ENCODE data around the gene CHST15.

CHST15 gene

DNA sequence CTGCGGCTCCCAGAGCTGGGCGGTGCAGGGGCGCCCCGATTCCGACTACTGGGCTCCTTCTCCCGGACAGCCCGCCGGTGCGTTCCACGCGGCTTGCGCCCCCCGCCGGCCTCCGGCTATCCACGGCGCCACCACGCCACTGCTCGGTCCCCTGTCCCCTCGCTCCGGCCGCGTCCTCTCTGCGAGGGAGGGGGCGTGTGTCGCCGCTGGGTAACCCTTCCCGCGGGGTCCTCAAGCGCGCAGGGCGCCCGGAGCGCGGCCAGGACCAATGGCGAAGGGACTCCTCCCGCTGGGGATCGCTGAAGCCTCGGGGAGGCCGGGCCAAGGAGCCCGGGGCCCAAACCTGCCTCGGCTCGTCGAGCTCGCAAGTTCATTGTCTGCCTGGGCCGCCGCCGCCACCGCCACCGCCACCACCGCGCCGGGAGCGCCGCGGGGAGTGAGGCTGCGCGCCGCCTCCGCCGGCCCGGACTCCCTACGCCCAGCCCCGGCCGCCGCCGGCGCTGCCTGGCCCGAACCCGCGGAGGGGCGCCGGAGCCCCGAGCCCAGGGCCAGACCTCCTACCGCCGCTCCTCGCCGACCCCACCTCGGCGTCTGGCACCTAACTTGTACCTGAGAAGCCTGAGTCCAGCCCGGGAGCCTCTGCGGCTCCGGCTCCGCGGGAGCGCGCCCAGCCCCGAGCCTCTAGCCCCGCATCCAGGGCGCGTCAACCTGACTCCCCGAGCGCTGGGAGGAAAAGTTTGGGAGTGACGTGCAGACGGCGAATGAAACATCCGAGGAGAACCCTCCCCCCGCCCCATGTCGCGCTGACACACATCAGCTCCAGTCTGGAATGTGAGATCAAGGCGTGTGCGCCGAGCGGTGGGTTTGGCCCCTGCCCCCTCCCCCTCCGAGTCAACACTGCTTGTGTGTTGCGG, at the start of gene CHST15:
Gene CHST15 (minus strand): TSS at position 739 of the 914 bp plus-strand sequence. CDS start 47,386 bp downstream, outside the sequence.
- no peak for FAIRE-seq

GRCh38 chr10:124142960-124143359, 49.6 kb upstream of the CHST15 start:
- FAIRE-seq = no peak

- no peak for FAIRE-seq
Observed at GRCh38 chr10:124142006-124142739, 48.8 kb upstream of the CHST15 start.

DNA sequence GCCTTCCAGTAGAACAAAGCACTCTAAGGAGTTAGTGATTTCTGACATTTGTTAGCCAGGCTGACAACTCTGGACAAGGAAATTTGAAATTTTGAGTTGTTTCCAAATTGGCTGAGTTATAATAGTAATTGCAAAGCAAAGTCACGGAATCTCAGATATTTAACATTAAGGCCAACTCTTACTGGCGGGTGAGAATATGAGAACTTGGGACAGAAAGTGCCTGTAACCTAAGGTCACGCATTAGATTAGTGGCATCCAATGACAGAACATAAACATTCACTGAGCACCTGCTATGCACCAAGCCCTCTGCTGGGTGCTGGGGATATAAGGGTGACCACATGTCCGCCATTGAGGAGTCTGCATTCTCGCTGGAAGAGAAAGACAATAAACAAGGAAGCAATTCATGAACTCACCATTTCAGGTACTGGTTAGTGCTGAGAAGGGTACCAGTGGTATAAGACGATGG, 45.5 kb upstream of the CHST15 start:
- FAIRE-seq = no peak

DNA sequence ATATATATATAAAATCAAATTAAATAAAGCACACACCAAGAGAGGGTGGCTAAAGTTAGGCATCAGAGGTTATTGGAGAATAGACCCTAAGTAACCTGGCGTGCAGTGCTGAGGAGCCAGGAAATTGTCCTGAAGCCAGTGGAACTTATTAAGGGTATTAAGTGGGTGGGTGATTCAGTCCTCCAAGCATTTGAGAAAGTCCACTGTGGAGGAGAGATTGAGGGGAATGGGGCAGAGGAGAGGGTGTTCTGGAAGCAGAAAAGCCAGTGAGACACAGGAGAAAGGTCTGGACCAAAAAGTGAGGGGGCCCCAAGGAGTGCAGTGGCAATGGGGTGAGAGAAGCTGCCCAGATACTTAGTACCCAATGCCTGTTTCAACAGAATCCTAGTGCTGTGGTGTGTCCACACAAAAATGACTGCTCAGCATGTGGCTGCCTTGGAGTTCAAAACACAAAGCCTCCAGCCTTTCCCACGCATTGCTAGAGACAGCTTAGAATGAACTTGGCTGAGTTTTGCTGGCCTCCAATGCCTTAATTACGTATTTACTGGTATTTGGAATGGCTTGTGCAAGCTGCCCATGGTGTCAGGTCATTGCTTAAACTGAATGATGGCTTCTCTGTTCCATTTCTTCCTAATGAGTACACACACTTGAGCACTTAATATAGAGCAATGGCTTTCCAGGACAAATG, 44.9 kb upstream of the CHST15 start:
- no peak for FAIRE-seq

DNA sequence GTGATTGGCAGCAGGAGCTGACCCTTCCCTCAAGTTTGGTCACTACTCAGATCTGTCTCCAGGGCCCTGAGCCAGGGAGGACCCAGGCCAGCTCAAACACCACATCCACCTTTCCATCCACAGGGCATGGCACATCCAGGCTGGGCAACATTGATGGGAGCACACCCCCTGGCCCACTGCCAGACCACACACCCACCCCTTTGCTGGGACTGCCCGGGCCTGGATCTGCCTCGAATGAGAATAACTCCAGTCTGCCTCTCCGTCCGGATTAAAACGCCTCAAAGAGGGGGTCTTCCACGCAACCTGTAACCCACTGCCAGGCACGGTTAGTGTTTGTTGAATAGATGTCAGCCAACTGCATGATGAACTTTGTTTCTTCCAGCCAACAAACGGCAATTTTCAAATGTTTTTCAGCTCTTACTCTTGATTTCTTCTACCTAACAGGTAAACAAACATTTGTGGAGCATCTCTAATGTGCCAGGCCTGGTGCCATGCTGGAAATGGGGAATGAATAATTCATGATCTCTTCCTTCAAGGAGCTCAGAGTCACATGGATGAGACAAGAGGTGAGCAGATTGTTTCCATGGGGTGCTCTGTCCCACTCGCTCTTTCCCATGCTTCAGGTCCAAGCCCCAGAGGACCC, 41.0 kb upstream of the CHST15 start:
- no peak for FAIRE-seq

GRCh38 chr10:124132876-124133275, 39.5 kb upstream of the CHST15 start:
- FAIRE-seq = no peak

GRCh38 chr10:124132306-124132705, 38.9 kb upstream of the CHST15 start:
- no peak for FAIRE-seq

GRCh38 chr10:124131172-124131571, 37.8 kb upstream of the CHST15 start:
- FAIRE-seq = no peak

- no peak for FAIRE-seq
Observed at GRCh38 chr10:124130198-124130900, 37.0 kb upstream of the CHST15 start.

GRCh38 chr10:124129471-124129870, 36.1 kb upstream of the CHST15 start:
- FAIRE-seq = no peak

DNA sequence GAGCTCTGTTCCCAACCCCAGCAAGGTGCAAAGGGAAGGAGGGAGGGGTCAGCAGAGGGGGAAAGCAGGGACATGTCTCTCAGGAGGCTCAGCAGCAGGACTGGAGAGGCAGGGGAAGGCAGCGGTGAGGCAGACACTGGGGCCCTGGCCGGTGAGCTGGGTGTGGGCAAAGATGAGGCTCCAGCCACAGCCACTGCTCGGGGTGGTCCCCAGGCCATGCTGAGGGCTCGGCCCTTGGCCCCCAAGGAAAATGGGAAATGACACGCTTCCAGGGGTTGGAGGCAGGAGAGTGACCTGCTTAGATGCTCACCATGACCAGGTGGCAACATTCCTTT, 35.4 kb upstream of the CHST15 start:
- FAIRE-seq = no peak

- FAIRE-seq = no peak
Observed at GRCh38 chr10:124127965-124128810, 34.8 kb upstream of the CHST15 start.

- FAIRE-seq = no peak
Observed at GRCh38 chr10:124127563-124127962, 34.2 kb upstream of the CHST15 start.

GRCh38 chr10:124126983-124127385, 33.6 kb upstream of the CHST15 start:
- FAIRE-seq = no peak

DNA sequence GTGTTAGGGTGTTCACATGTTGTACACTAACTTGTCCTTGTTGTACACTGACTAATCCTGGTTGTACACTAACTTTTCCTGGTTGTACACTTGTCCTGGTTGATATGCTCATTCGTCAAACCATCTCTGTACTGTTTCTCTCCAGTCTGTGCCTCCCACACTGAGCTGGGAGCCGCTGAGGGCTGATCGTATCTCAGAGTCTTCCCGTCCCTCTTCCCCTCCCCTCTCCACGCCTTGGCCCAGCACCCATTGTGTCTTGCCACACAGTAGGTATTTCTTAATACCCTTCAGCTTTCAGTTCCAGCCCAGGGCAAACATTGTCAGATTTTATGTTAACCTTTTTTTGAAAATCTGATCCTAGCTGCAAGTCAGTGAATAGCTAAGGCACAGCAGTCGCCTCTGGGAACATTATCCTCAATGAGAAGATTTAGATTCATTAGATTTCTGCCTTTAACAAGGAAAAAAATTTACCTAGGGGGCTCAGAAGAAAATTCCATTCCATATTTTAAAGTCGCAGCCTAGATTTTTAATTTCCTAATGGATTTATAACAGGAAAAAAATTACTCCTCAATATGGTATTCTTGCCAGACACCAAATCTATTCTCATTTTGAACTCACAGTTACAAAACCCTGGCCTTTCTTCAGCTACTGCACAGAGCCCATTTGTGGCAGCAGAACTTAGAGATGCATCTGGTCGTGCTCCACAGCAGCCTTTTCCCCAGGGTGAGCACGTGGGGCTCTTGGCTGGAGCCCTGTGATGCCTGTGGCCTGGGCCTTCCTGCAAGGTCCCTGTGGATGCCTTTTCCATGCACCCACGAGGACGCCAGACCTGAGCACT, 33.0 kb upstream of the CHST15 start:
- no peak for FAIRE-seq

DNA sequence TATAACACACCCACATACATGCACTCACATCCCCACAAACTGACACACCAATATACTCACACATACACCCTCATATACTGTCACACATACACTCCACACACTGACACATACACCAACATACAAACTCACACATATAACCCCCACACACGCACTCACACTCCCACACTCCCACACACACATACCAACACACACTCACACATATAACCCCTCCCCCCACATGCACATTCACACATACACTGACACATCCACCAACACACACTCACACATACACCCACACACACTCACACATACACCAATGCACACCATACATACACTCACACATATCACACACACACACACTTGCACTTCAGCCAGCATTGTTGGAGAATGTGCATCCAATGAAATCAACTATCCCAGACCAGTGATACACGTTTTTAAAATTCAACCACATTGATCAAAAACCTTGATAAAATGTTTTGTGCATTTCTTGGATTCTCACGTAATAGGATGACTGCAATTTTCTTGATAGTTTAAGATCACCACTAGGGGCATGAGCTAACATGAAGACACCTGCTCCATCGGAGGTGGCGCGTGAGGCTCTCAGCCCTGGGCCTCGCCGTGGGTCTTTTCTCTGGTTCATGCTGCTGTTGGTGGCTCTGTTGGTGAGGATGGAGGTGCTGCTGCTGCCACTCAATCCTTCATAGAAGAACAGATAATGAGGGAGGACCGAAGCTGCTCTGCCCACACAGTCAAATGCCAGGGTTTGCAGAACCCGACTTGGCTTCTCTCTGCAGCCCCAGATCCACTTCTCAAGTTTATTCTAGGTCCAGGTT, 32.1 kb upstream of the CHST15 start:
- no peak for FAIRE-seq

DNA sequence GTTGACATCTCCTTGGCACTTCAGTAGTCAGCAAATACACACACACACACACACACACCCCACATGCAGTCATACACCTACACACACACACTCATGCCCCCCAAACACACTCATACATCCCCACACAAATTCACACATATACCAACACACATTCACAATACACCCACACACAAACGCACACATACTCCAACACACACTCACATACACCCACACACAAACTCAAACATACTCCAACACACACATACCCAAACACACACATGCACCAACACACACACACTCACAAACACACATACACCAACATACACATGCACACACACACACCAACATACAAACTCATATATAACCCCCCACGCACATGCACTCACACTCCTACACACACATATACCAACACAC, 31.4 kb upstream of the CHST15 start:
- FAIRE-seq = no peak

DNA sequence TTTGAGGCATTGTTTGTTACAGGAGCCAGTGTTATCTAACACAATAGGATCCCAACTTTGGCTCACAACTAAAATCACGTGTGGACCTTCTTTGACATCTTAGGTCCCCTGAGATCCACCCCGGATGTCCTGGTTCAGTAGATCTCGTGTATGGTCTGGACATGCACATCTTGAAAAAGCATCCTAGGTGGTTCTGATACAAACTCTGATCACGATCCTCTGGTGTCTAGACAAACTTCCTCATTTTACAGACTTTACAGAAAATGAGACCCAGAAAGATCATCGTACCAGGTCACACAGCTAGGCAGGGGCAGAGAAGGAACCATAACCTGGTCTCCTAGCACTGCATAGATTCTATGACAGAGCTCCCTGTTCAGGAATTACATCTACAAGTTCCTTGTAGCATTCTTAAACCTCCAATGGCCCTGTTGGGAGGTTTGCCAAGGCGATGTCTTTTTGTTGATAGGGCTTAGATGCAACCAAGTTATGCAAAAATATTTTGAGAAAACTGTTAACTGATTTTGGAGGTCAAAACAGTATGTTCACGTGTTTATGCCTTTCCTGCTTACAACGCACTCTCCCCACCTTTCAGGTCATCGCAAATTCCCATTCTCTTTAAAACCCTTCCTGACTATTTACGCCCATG, 30.8 kb upstream of the CHST15 start:
- FAIRE-seq = no peak
